Measurements from ENCODE around the gene ST7. TPM values are rescaled to one million over a fixed set of nuclear protein-coding genes. Genes with fewer than 3 reads are reported as not detected.

The ST7 gene
- total and polyA plus RNA-seq, 2 of the 13 experiments (the other 11 are each of a cell fraction or from before 2014, with no cell fraction given): 17.3 to 23.5 TPM

- in situ Hi-C loops (cut with HindIII; ENCODE audit: extremely low pct_ligation_motif_present, low pct_unique_long_range_greater_than_20kb): no loop called here
These were observed 185.7 kb downstream of the ST7 start for GRCh38 chr7:117138981-117139380.

GRCh38 chr7:117139397-117139984, 186.2 kb downstream of the ST7 start:
- Histone ChIP-seq H3K4me3 (replicated peaks in 1 of 3; ENCODE audit: insufficient read depth in 1 of 3, low read depth in 2 of 3, low read length in 3 of 3) (no peak overlapping the region), H3K36me3 (replicated peaks in 1 of 2; ENCODE audit: control insufficient read depth in 1 of 2, insufficient read depth in 2 of 2, low read length in 2 of 2) (peaks cover 3 to 16% of the 10 kb centered on the region in 2 experiments; a peak in 3 of 5 replicates), H4K20me1 (ENCODE audit: insufficient read depth, low read length) (no peaks in the 10 kb centered on the region), H3K9ac (ENCODE audit: insufficient read depth, low read depth, low read length) (no peak overlapping the region), H3K27me3 (ENCODE audit: control insufficient read depth in 1 of 2, insufficient read depth in 2 of 2, low read length in 2 of 2) (no peaks in the 10 kb centered on the region), H3K27ac (ENCODE audit: extremely low read length, insufficient read depth, low read length) (no peak overlapping the region), H3K9me3 (ENCODE audit: low read length) (no peaks in the 10 kb centered on the region), H3K79me2 (ENCODE audit: insufficient read depth, low read length) (no peaks in the 10 kb centered on the region), H3K4me1 (ENCODE audit: insufficient read depth, low read length) (peaks cover 9% of the 10 kb centered on the region), H3K4me2 (ENCODE audit: low read depth, low read length) (no peak overlapping the region), H2AFZ (ENCODE audit: low read length) (no peak overlapping the region)
- FAIRE-seq (no peak), ATAC-seq (no peak), DNase-seq (ENCODE audit: low spot score) (no peak)
- intact Hi-C loops (cut with micrococcal nuclease; ENCODE audit: unreplicated experiment): no loop called here
- WGBS (ENCODE audit: low lambda C conversion rate): 82% methylated on average over 3 of the region's 3 CpGs
- in situ Hi-C loops (cut with HindIII; ENCODE audit: extremely low pct_ligation_motif_present, low pct_unique_long_range_greater_than_20kb): no loop called here
- POLR2A ChIA-PET: no interaction called here
- no TSS peak for BruUV-seq (replicated peaks)
- CTCF ChIA-PET (ENCODE audit: low intra/inter-chr PET ratio, low total read pairs): no interaction called here
- TF ChIP-seq DNMT3B (CRISPR knock-in tag; conservative IDR thresholded peaks at IDR 0.05) (no peak), ZNF543 (CRISPR knock-in tag; IDR thresholded peaks at IDR 0.05) (no peak), SMYD3 (CRISPR knock-in tag; IDR thresholded peaks at IDR 0.05) (no peak), IRF2 (CRISPR knock-in tag; IDR thresholded peaks at IDR 0.05) (no peak), KDM2A (CRISPR knock-in tag; IDR thresholded peaks at IDR 0.05; ENCODE audit: borderline replicate concordance, low read depth) (no peak), ZNF142 (CRISPR knock-in tag; IDR thresholded peaks at IDR 0.05) (no peak), CBX5 (CRISPR knock-in tag; IDR thresholded peaks at IDR 0.05; ENCODE audit: borderline replicate concordance) (no peak), ZNF337 (CRISPR knock-in tag; IDR thresholded peaks at IDR 0.05; ENCODE audit: borderline replicate concordance, low read depth) (no peak), ZSCAN5A (CRISPR knock-in tag; IDR thresholded peaks at IDR 0.05; ENCODE audit: borderline replicate concordance) (no peak)

More at GRCh38 chr7:117138981-117139380, 185.7 kb downstream of the ST7 start:
- no peaks in the 10 kb centered on the region for H3K27me3 ChIP-seq (ENCODE audit: control insufficient read depth in 1 of 2, insufficient read depth in 2 of 2, low read length in 2 of 2)
- peaks cover 5 to 19% of the 10 kb centered on the region in 2 experiments; a peak in 4 of 5 replicates for H3K36me3 ChIP-seq (replicated peaks in 1 of 2; ENCODE audit: control insufficient read depth in 1 of 2, insufficient read depth in 2 of 2, low read length in 2 of 2)
- ATAC-seq (no peak), DNase-seq (ENCODE audit: low spot score) (no peak), FAIRE-seq (no peak)
- no peak overlapping the region for H3K4me3 ChIP-seq (replicated peaks in 1 of 3; ENCODE audit: insufficient read depth in 1 of 3, low read depth in 2 of 3, low read length in 3 of 3)
- TF ChIP-seq ZNF740 (CRISPR knock-in tag; IDR thresholded peaks at IDR 0.05): no peak
- no peak overlapping the region for H3K4me2 ChIP-seq (ENCODE audit: low read depth, low read length)
- intact Hi-C loops (cut with micrococcal nuclease; ENCODE audit: unreplicated experiment): no loop called here
- H4K20me1 ChIP-seq (ENCODE audit: insufficient read depth, low read length): no peaks in the 10 kb centered on the region
- WGBS (ENCODE audit: low lambda C conversion rate): 96% methylated on average over 1 of the region's 1 CpG
- H3K4me1 ChIP-seq (ENCODE audit: insufficient read depth, low read length): peaks cover 9% of the 10 kb centered on the region
- BruUV-seq (replicated peaks): no TSS peak
- no peak overlapping the region for H3K9ac ChIP-seq (ENCODE audit: insufficient read depth, low read depth, low read length)
- ChIA-PET POLR2A (no interaction called here), CTCF (ENCODE audit: low intra/inter-chr PET ratio, low total read pairs) (no interaction called here)
- no peak overlapping the region for H3K27ac ChIP-seq (ENCODE audit: extremely low read length, insufficient read depth, low read length)
- no peaks in the 10 kb centered on the region for H3K79me2 ChIP-seq (ENCODE audit: insufficient read depth, low read length)
- no peaks in the 10 kb centered on the region for H3K9me3 ChIP-seq (ENCODE audit: low read length)
- no peak overlapping the region for H2AFZ ChIP-seq (ENCODE audit: low read length)
